Measurements from ENCODE around the gene TSSC4. TPM values are rescaled to one million over a fixed set of nuclear protein-coding genes. Genes with fewer than 3 reads are reported as not detected.

The TSSC4 gene
- polyA plus RNA-seq, 4 donors = 32.5 to 47.1 (median 37.6) TPM

DNA sequence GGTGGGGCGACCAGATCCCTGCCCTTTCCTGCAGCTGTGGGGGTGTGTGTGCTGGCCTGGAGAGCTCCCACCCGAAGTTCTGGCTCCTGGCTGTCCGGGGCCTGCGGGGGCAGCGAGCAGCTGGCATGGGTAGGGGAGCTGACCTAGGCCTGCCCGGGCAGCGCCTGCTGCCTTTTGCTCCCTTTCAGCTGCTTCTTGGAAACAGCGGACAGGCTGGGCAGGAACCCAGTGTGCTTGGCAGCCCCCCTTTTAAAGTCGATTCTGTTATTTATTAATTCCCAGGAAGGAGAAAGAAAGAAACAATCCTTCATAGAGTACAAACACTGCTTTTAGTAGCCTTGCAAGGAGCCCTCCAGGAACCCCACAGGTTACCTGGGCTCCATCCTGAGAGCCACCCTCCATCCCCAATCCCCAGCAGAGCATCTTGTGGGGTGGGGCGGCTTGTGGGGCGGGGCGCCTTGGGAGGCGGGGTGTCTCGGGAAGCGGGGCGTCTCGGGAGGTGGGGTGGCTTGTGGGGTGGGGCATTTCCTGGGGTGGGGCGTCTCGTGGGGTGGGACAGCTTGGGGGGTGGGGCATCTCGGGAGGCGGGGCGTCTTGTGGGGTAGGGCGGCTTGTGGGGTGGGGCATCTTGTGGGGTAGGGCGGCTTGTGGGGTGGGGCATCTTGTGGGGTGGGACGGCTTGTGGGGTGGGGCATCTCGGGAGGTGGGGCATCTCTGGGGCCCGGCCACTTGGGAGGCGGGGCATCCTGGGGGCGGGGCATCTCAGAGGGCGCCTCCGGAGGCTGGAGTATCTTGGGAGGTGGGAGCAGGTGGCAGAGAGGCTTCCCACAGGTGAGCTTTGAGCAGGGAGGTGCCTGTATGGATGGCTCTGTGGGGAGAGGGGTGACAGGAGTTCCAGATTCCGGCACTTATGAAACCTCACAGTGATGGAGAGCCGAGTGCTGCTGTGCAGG, 16.4 kb upstream of the TSSC4 start:
- DNase-seq (ENCODE audit: low read depth in 4 of 4, low spot score in 3 of 4) = no peak

DNA sequence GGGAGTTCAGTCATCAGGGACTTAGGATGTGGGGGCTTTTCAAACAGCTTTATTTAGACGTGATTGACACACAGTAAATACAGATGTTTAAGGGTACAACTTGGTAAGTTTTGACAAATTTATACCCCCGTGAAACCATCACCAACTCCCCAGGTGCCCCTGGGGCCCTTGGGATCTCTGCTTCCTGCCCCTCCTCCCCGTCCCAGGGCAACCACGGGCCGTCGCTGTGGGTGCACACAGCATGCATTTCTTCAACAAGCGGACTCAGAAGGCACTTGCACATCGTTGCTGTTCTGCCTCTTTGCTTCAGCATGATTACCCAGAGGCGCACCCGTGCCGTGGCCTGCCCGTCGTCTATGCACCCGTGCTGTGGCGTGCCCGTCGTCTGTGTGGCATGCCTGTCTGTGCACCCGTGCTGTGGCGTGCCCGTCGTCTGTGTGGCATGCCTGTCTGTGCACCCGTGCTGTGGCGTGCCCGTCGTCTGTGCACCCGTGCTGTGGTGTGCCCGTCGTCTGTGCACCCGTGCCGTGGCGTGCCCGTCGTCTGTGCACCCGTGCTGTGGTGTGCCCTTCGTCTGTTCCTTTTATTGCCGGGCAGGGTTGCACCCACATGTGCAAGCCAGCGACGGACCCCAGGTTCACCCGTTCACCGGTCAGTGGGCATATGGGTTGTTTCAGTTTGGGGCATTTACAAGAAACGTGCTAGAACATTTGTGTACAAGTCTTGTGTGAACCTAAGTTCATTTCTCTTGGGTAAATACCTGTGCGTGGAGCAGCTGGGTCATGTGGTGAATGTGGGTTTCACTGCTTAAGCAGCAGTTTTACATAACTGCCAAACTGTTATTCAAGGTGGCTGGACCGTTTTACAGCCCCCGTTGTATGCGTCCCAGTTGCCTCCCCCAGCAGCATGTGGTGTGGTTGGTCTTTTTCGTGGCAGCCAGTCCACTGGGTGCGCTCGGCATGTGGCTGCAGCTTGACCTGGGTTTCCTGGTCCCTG, 15.1 kb upstream of the TSSC4 start:
- DNase-seq (ENCODE audit: low read depth in 4 of 4, low spot score in 3 of 4) = no peak

DNA sequence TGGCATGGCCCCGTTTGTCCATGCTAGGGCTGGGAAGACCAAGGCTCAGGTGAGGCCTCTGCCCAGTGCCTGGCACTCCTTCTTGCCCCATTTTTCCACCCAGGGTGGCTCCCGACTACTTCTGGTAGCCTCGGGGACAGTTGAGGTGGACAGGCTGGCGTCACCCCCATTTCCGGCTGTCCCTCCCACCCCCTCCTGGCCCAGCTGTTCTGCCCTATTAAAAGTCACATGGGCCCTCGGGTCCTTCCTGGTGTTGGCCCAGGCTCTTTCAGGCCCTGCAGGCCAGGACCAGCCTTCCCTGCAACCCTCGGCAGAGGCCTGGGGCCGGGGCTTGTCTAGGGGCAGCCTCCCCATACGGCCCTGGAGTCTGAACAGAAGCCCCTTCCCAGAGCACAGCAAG, 14.0 kb upstream of the TSSC4 start:
- no peak for DNase-seq (ENCODE audit: low read depth in 4 of 4, low spot score in 3 of 4)

DNA sequence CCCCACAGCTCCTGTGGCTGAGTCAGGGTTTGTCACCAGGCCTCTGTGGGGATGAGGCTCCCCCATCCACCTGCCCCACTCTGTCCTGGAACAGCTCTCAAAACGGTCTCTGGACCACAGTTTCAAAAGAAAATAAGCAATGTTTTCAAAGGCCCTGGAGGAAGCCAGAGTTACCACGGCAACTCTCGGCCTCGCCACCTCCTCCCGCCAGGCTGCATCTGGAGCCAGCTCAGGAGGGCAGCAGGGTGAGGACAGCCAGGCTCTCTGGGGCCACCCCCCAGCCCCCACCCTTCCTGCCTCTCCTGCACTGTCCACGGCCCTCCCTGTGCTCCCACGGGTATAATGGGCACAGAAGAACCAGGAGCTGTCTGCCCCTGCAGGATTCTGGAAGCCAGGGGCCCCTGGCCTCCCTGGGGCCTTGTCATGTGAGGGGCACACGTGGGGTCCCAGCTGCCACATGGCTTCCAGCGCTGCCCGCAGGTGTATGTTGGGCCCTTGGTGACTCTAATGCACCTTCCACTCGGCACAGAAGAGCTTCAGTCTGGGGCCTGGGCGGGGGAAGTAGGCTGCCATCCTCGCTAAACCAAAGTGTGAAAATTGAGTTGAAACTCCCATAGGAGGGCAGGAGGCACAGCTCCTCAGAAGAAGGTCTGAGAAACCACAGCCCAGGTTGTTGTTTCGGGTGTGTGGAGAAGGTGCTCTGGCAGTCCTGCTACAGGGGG, 13.1 kb upstream of the TSSC4 start:
- DNase-seq (ENCODE audit: low read depth in 4 of 4, low spot score in 3 of 4) = no peak

- no peak for DNase-seq (ENCODE audit: low read depth in 4 of 4, low spot score in 3 of 4)
Measured at GRCh38 chr11:2388431-2389376, 11.8 kb upstream of the TSSC4 start.

- DNase-seq (ENCODE audit: low read depth in 4 of 4, low spot score in 3 of 4) = no peak
Measured at GRCh38 chr11:2389377-2390026, 11.0 kb upstream of the TSSC4 start.

DNA sequence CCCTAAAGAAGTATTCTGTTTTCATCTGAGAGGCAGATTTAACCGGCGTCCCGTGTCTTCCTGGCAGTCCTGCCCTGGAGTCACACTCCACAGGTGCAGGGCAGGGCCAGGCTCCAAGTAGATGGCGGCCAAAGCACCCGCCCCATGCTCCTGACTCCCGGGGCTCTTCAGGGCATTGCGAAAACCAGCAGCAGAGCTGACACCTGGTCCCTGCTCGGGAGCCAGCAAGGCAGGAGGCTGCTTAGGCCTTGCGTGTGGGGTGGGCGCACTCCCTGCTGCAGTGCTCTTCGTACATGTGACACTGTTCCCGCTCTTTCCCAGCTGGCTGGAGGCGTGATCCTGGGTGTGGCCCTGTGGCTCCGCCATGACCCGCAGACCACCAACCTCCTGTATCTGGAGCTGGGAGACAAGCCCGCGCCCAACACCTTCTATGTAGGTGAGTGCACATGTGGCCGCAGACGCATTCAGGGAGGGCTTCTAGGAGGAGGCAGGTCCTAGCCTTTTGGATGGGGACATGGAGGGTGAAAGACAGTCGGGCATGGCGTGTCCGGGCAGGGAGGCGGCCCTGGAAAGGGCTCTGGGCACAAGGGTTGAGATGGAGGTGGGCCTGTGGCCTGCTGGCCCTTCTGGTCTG, 10.3 kb upstream of the TSSC4 start:
- DNase-seq (ENCODE audit: low read depth in 4 of 4, low spot score in 3 of 4) = no peak

DNA sequence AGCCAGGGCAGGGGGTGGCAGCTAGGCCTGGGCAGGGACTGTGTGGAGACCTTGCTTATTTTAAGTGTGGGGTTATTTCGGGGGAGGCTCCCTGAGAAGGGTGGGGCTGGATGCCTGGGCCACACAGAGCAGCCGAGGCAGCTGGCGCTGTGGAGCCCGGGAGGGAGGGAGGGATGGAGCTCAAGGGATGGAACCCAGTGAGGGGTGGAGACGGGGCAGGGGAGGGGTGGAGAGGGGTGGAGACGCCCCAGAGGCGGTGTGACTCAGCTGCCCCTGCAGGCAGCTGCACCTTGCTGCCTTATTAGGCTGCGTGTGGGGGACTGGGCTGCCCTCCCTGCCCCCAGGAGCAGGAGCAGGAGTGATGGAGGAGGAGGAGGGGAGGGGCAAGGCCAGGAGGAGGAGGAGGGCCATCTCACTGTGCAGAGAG, 9.8 kb upstream of the TSSC4 start:
- DNase-seq (ENCODE audit: low read depth in 4 of 4, low spot score in 3 of 4) = no peak

GRCh38 chr11:2391181-2391975, 9.2 kb upstream of the TSSC4 start:
- DNase-seq (ENCODE audit: low read depth in 4 of 4, low spot score in 3 of 4) = no peak

- DNase-seq (ENCODE audit: low read depth in 4 of 4, low spot score in 3 of 4) = no peak
Measured at GRCh38 chr11:2392241-2392959, 8.2 kb upstream of the TSSC4 start.

DNA sequence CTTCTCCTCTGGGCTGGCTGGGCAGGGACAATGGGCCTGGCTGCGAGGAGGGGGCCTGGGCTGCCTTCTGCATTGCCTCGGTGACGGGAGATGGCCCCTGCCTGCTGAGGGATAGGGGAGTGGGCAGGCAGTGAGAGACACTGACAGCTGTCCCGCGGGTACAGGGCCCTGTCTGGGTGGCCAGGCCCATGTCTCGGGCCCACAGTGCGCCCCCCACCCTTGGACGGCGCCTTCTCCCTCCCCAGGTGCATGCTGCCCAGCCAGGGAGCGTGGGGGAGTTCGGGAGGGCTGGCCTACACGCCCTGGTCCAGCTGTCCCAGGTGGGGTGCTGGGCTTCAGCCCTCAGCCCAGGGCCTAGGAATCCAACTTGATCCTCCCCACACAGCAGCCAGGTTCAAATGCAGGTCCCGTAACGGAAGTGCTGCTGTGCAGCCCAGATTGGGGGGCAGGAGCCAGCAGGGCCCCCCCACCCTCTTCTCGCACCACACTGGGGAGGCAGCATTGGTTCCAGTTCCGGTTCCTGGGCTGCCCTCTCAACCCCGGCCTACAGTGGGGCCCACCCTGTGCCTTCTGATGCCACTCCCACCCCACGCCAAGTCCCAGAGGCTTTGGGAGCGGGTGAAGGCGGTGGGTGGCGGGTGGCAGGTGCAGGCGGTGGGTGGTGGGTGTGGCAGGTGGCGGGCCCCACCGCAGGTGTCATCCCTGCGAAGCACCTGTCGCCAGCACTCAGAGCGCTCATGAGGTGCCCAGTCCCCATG, 7.3 kb upstream of the TSSC4 start:
- DNase-seq (ENCODE audit: low read depth in 4 of 4, low spot score in 3 of 4) = no peak

DNA sequence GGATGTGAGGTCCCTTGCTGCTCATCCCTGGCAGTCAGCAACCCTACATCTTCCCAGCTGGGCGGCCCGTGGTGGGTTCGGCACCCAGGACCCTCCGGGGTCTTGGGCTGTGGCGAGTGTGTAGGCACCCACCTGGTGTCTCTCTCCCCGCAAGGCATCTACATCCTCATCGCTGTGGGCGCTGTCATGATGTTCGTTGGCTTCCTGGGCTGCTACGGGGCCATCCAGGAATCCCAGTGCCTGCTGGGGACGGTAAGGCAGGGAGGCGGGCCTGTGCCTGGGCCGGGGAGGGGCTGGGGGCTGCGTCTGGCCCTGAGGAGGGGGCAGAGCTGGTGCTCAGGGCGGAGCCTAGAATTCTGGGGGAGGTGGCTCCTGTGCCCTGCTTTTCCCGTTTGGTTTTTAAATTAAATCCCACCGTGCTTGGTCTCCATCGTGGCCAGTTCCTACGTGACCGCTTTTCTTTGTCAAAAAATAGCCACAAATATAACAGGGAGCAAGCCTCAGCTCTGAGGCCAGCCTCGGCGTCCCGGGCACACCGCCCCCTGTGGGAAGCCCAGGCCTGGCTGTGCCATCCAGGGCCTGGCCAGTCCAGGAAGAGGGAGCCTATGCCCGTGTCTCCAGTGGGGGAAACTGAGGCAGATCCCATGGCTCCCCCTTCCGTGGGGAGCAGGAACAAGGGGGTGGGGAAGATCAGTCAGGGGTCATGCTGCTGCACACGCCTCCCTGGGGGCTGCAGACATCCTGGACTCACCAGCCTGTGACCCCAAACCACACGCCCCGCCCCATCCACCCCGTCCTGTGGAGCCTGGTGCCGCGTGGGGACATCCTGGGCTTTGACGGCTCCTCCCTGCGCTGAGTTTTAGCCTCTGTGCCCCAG, 6.4 kb upstream of the TSSC4 start:
- DNase-seq (ENCODE audit: low read depth in 4 of 4, low spot score in 3 of 4) = no peak

DNA sequence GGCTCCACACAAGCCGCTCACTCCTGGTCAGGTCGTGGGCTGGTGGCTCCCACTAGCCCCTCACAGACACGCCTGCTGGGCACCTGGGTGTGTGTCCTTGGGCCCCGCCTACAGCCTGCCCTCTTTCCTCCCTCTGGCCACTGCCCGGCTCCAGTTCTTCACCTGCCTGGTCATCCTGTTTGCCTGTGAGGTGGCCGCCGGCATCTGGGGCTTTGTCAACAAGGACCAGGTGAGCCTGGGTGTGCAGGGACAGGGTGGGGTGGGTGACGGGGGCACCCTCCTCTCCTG, 5.8 kb upstream of the TSSC4 start:
- DNase-seq (ENCODE audit: low read depth in 4 of 4, low spot score in 3 of 4) = no peak

GRCh38 chr11:2395211-2395730, 5.3 kb upstream of the TSSC4 start:
- DNase-seq (ENCODE audit: low read depth in 4 of 4, low spot score in 3 of 4) = no peak

DNA sequence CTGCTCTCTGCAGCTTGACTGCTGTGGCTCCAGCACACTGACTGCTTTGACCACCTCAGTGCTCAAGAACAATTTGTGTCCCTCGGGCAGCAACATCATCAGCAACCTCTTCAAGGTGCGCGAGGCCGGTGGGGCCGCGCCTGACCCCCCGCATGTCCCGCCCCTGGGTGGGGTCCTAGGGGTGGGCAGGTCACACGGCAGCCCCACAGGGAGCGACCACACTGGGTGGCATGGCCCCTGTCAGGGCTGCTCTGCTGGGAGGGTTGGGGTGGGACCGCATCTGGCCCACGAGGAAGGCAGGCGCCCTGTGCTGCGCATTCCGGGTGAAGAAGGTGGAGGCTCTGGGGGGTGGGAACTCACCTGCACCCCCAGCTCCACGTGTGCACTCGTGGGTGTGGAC, 4.7 kb upstream of the TSSC4 start:
- DNase-seq (ENCODE audit: low read depth in 4 of 4, low spot score in 3 of 4) = no peak

Measured in right renal pelvis (tissue), 4 donors.